GM19239 (cell line): ENCODE results near the gene PTPRZ1.

ENCODE experiments used
- DNase-seq: peaks from one replicate; pipeline ENCODE4 v3.0.0; 2011; ENCODE audit warnings: low spot score; ENCODE audit not compliant: insufficient read length
- FAIRE-seq: peaks from 2 replicates; lab custom pipeline; 2011; peaks lifted over from hg19 to GRCh38; lab: Jason Lieb, UNC

The PTPRZ1 gene

GRCh38 chr7:121887634-121888033 lies 14.7 kb downstream of the PTPRZ1 start:
- no peak for FAIRE-seq
- no peak for DNase-seq

- no peak for DNase-seq
- no peak for FAIRE-seq
Observed at GRCh38 chr7:121890833-121891232, 17.9 kb downstream of the PTPRZ1 start.

GRCh38 chr7:121891731-121892130 lies 18.8 kb downstream of the PTPRZ1 start:
- FAIRE-seq (no peak), DNase-seq (no peak)

GRCh38 chr7:121901026-121901425 lies 28.1 kb downstream of the PTPRZ1 start:
- FAIRE-seq: no peak
- no peak for DNase-seq

- FAIRE-seq (no peak), DNase-seq (no peak)
Observed at GRCh38 chr7:121904120-121904519, 31.2 kb downstream of the PTPRZ1 start.

GRCh38 chr7:121908042-121908441 lies 35.1 kb downstream of the PTPRZ1 start:
- DNase-seq (no peak), FAIRE-seq (no peak)

GRCh38 chr7:121909716-121910345 lies 36.9 kb downstream of the PTPRZ1 start:
- no peak for DNase-seq
- no peak for FAIRE-seq

- FAIRE-seq (no peak), DNase-seq (no peak)
Observed at GRCh38 chr7:121913947-121914675, 41.1 kb downstream of the PTPRZ1 start.

GRCh38 chr7:121914676-121915279 lies 41.8 kb downstream of the PTPRZ1 start:
- no peak for FAIRE-seq
- no peak for DNase-seq

- FAIRE-seq: no peak
- no peak for DNase-seq
Observed at GRCh38 chr7:121916211-121916610, 43.2 kb downstream of the PTPRZ1 start.

- DNase-seq (no peak), FAIRE-seq (no peak)
Observed at GRCh38 chr7:121919986-121920385, 47.0 kb downstream of the PTPRZ1 start.

- FAIRE-seq (no peak), DNase-seq (no peak)
Observed at GRCh38 chr7:121924269-121925186, 51.6 kb downstream of the PTPRZ1 start.

GRCh38 chr7:121931149-121931902 lies 58.4 kb downstream of the PTPRZ1 start:
- DNase-seq: no peak
- FAIRE-seq: no peak

- FAIRE-seq (no peak), DNase-seq (no peak)
Observed at GRCh38 chr7:121932768-121933167, 59.8 kb downstream of the PTPRZ1 start.

GRCh38 chr7:121936951-121937623 lies 64.1 kb downstream of the PTPRZ1 start:
- DNase-seq (no peak), FAIRE-seq (no peak)

- FAIRE-seq (no peak), DNase-seq (no peak)
Observed at GRCh38 chr7:121938429-121938996, 65.6 kb downstream of the PTPRZ1 start.

- FAIRE-seq: no peak
- DNase-seq: no peak
Observed at GRCh38 chr7:121940918-121941317, 68.0 kb downstream of the PTPRZ1 start.

GRCh38 chr7:121941830-121942229 lies 68.9 kb downstream of the PTPRZ1 start:
- DNase-seq (no peak), FAIRE-seq (no peak)

- FAIRE-seq: no peak
- no peak for DNase-seq
Observed at GRCh38 chr7:121945066-121945465, 72.1 kb downstream of the PTPRZ1 start.
